Measurements from ENCODE around the gene CCDC152. TPM values are rescaled to one million over a fixed set of nuclear protein-coding genes. Genes with fewer than 3 reads are reported as not detected.

CCDC152 gene
- total and polyA plus RNA-seq, 2 donors (not counting 3 experiments of a cell fraction or from before 2014, with no cell fraction given) = 0.48 to 2.8 TPM

DNA sequence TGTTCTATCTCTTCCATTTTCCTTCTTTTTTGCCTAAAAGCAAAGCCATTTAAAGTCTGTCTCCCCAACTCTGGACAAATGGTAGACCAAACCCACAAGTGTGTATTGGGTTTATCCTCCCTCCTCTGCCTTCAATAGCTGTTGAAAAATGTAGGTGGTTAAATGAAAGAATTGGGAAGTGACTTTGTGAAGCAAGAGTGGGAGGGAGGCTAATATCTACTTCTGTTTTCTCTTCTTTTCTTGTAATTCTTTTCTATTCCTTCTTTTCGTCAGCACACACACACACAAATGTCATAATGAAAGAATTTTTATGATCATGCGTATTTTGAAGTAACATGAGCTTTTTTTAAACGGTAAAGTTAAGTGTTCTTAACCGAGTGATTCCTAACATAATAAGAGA is 3.8 kb downstream of the CCDC152 start:
- Histone ChIP-seq H3K79me2 (ENCODE audit: control insufficient read depth, insufficient read depth, low read length) (no peaks in the 10 kb centered on the region), H3K4me2 (ENCODE audit: insufficient read depth, low read length) (no peak overlapping the region), H4K20me1 (replicated peaks; ENCODE audit: control insufficient read depth, extremely low read depth, insufficient read depth, low read length) (no peaks in the 10 kb centered on the region), H3K9ac (replicated peaks; ENCODE audit: extremely low read depth, insufficient read depth, low read length) (no peak overlapping the region), H3K36me3 (ENCODE audit: control insufficient read depth in 2 of 2, extremely low read depth in 1 of 2, insufficient read depth in 2 of 2, low read length in 2 of 2) (no peaks in the 10 kb centered on the region), H3K27me3 (ENCODE audit: control insufficient read depth in 2 of 2, insufficient read depth in 2 of 2, low read length in 2 of 2) (no peaks in the 10 kb centered on the region), H3K9me1 (replicated peaks; ENCODE audit: control insufficient read depth, extremely low read depth, insufficient read depth, low read length) (no peaks in the 10 kb centered on the region), H3K4me1 (ENCODE audit: control insufficient read depth, extremely low read depth, insufficient read depth, low read length) (no peaks in the 10 kb centered on the region), H3K27ac (ENCODE audit: insufficient read depth, low read depth, low read length) (no peak overlapping the region), H3K4me3 (replicated peaks in 1 of 3; ENCODE audit: insufficient read depth in 1 of 3, low read depth in 1 of 3, low read length in 3 of 3) (no peak overlapping the region), H2AFZ (ENCODE audit: low read depth, low read length) (no peak overlapping the region), H3K9me3 (replicated peaks; ENCODE audit: control insufficient read depth, insufficient read depth, low read length) (no peaks in the 10 kb centered on the region)
- no peak for FAIRE-seq
- POLR2A ChIA-PET = no interaction called here
- no peak for TF ChIP-seq FOS (IDR thresholded peaks at IDR 0.05; ENCODE audit: borderline replicate concordance, insufficient read depth, low read length)
- DNase-seq (ENCODE audit: low read depth, low spot score) = no peak
- intact Hi-C loops (cut with micrococcal nuclease) = no loop called here
- BruUV-seq (replicated peaks) = no TSS peak
- CTCF ChIA-PET = interaction anchor here (1.1 to 1.7 kb wide), 3 partner anchors 28 to 703 kb away, joined by 3 to 7 read pairs (median 4); no protein-coding TSS in a partner anchor
- dilution Hi-C loops (cut with MboI; ENCODE audit: extremely low pct_ligation_motif_present, low sequenced_read_pairs) = no loop called here

DNA sequence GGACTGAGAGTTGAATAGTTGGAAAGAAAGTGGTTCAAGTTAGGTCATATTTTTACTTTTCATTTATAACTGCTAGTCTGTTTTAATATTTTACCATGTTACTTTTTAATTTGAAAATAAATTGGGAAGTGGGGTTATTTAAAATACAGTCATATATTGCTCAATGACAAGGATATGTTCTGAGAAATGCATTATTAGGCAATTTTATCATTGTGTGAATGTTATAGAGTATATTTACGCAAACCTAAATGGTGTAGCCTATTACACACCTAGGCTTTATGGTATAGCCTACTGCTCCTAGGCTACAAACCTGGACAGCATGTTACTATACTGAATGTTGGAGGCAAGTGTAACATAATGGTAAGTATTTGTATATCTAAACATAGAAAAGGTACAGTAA is 5.2 kb downstream of the CCDC152 start:
- Histone ChIP-seq H3K79me2 (ENCODE audit: control insufficient read depth, insufficient read depth, low read length) (no peaks in the 10 kb centered on the region), H3K36me3 (ENCODE audit: control insufficient read depth in 2 of 2, extremely low read depth in 1 of 2, insufficient read depth in 2 of 2, low read length in 2 of 2) (no peaks in the 10 kb centered on the region), H2AFZ (ENCODE audit: low read depth, low read length) (no peak overlapping the region), H4K20me1 (replicated peaks; ENCODE audit: control insufficient read depth, extremely low read depth, insufficient read depth, low read length) (no peaks in the 10 kb centered on the region), H3K9me3 (replicated peaks; ENCODE audit: control insufficient read depth, insufficient read depth, low read length) (no peaks in the 10 kb centered on the region), H3K9ac (replicated peaks; ENCODE audit: extremely low read depth, insufficient read depth, low read length) (no peak overlapping the region), H3K4me2 (ENCODE audit: insufficient read depth, low read length) (no peak overlapping the region), H3K4me3 (replicated peaks in 1 of 3; ENCODE audit: insufficient read depth in 1 of 3, low read depth in 1 of 3, low read length in 3 of 3) (no peak overlapping the region), H3K9me1 (replicated peaks; ENCODE audit: control insufficient read depth, extremely low read depth, insufficient read depth, low read length) (no peaks in the 10 kb centered on the region), H3K4me1 (ENCODE audit: control insufficient read depth, extremely low read depth, insufficient read depth, low read length) (no peaks in the 10 kb centered on the region), H3K27ac (ENCODE audit: insufficient read depth, low read depth, low read length) (no peak overlapping the region), H3K27me3 (ENCODE audit: control insufficient read depth in 2 of 2, insufficient read depth in 2 of 2, low read length in 2 of 2) (no peaks in the 10 kb centered on the region)
- DNase-seq (ENCODE audit: low read depth, low spot score) = no peak
- POLR2A ChIA-PET = no interaction called here
- dilution Hi-C loops (cut with MboI; ENCODE audit: extremely low pct_ligation_motif_present, low sequenced_read_pairs) = no loop called here
- CTCF ChIA-PET = interaction anchor here (1.3 to 1.7 kb wide), 2 partner anchors 29 to 178 kb away, joined by 3 to 7 read pairs; no protein-coding TSS in a partner anchor
- no TSS peak for BruUV-seq (replicated peaks)
- FAIRE-seq = no peak
- intact Hi-C loops (cut with micrococcal nuclease) = no loop called here
- TF ChIP-seq MYC (IDR thresholded peaks at IDR 0.05; ENCODE audit: low read depth, low read length) (no peak), EZH2 (IDR thresholded peaks at IDR 0.05; ENCODE audit: borderline replicate concordance, low read depth, low read length, severe bottlenecking) (no peak), POLR2AphosphoS5 (IDR thresholded peaks at IDR 0.05; ENCODE audit: insufficient read depth, low read depth, low read length) (no peak), JUN (IDR thresholded peaks at IDR 0.05; ENCODE audit: borderline replicate concordance, insufficient read depth, insufficient read length, low read depth) (no peak), GATA2 (IDR thresholded peaks at IDR 0.05; ENCODE audit: insufficient read depth, insufficient read length, low read depth, low read length) (no peak), FOS (IDR thresholded peaks at IDR 0.05; ENCODE audit: borderline replicate concordance, insufficient read depth, low read length) (no peak), POLR2A (IDR thresholded peaks at IDR 0.05; ENCODE audit: low read depth, low read length) (no peak)
- TF ChIP-seq, protein P1, sequence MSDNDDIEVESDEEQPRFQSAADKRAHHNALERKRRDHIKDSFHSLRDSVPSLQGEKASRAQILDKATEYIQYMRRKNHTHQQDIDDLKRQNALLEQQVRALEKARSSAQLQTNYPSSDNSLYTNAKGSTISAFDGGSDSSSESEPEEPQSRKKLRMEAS (IDR thresholded peaks at IDR 0.05; ENCODE audit: insufficient read depth, insufficient read length) = no peak
- TF ChIP-seq, protein P2, sequence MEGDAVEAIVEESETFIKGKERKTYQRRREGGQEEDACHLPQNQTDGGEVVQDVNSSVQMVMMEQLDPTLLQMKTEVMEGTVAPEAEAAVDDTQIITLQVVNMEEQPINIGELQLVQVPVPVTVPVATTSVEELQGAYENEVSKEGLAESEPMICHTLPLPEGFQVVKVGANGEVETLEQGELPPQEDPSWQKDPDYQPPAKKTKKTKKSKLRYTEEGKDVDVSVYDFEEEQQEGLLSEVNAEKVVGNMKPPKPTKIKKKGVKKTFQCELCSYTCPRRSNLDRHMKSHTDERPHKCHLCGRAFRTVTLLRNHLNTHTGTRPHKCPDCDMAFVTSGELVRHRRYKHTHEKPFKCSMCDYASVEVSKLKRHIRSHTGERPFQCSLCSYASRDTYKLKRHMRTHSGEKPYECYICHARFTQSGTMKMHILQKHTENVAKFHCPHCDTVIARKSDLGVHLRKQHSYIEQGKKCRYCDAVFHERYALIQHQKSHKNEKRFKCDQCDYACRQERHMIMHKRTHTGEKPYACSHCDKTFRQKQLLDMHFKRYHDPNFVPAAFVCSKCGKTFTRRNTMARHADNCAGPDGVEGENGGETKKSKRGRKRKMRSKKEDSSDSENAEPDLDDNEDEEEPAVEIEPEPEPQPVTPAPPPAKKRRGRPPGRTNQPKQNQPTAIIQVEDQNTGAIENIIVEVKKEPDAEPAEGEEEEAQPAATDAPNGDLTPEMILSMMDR (IDR thresholded peaks at IDR 0.05; ENCODE audit: extremely low read depth in 1 of 2, insufficient read depth in 1 of 2, low read depth in 1 of 2, low read length in 2 of 2) = no peak
